ENCODE data around the gene GLRX. TPM values are rescaled to one million over a fixed set of nuclear protein-coding genes. Genes with fewer than 3 reads are reported as not detected.
"Not testable (repeated sequence)": the region's sequence is repeated elsewhere in the genome, so short reads cannot be mapped to it uniquely, and the experiment has no call there.

GLRX gene, protein sequence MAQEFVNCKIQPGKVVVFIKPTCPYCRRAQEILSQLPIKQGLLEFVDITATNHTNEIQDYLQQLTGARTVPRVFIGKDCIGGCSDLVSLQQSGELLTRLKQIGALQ
- 13.5 and 17.3 TPM in 2 replicates for total RNA-seq

DNA sequence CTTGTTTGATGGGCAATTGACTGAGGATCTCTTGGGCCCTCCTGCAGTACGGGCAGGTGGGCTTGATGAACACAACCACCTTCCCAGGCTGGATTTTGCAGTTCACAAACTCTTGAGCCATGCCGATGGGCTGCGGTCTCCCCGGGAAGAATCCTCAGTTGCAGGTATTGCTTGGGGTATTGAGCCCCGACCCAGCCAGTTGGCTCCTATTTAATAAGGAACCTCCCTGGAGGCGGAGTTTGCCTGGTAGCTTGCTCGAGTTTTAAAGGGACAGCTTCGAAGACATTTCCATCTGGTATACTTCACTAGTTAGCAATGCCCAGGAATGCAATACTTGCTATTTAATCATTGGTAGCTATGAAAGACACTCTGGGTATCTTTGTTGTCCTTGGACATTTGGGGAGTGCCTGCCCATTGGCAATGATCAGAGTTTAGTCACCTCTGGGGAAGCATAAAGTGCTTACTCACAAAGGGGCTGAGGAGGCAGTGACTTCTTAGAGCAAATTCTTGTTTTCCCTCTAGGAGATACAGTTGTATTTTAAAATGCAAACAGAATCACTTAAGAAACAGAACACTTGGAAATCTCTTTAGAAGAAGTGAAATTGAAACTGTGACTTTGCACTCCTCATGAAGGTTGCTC, at the start of gene GLRX:
Gene GLRX, minus strand, starts transcription at position 185 of the 640 bp plus-strand sequence. Its CDS starts 64 bp downstream, at position 121.
- Mint-ChIP-seq H3K9me3 (no peaks in the 10 kb centered on the region), H3K27me3 (no peaks in the 10 kb centered on the region), H3K4me3 (peak within 1 kb of the TSS; percentile 91), H3K4me1 (peaks cover 64% of the 10 kb centered on the region), H3K36me3 (ENCODE audit: low read depth) (no peaks in the 10 kb centered on the region), H3K27ac (peak within 1 kb of the TSS; percentile 86)
- DNase-seq: peak; percentile 91
- intact Hi-C loops (cut with micrococcal nuclease): loop anchor here (1.0 to 10.0 kb wide), 7 partner anchors 14 to 1112 kb away; partner anchors contain the start of genes CAST, LNPEP and SKIC3

DNA sequence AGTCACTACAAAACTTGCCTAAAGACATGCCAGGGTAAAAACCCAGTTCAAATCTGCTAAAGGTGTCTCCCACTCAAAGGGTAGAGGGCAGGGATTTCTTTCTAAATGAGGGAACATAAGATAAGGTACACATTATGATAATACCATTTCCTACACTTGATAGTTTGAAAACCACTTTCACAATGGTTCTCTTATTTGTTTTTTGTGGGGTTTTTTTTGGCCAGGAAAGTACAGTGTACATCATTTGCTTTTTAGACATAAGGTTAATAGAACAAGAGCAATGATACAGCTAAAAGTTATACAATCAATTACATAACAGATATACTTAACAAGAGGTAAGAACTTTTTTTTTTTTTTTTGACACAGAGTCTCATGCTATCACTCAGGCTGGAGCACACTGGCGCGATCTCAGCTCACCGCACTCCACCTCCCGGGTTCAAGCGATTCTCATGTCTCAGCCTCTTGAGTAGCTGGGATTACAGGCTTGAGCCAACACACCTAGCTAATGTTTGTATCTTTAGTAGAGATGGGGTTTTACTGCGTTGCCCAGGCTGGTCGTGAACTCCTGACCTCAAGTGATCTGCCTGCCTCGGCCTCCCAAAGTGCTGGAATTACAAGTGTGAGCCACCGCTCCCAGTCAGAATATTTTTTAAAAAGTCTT, 48.8 kb upstream of the GLRX start:
- Mint-ChIP-seq H3K9me3 (peaks cover 9% of the 10 kb centered on the region), H3K27ac (peak overlapping the region; percentile 92), H3K27me3 (no peaks in the 10 kb centered on the region), H3K4me1 (peaks cover 37% of the 10 kb centered on the region), H3K36me3 (ENCODE audit: low read depth) (peaks cover 2% of the 10 kb centered on the region), H3K4me3 (peak overlapping the region; percentile 60)
- intact Hi-C loops (cut with micrococcal nuclease): loop anchor here (2.0 to 5.0 kb wide), 6 partner anchors 28 to 791 kb away; partner anchors contain the start of gene CAST
- DNase-seq: no peak

DNA sequence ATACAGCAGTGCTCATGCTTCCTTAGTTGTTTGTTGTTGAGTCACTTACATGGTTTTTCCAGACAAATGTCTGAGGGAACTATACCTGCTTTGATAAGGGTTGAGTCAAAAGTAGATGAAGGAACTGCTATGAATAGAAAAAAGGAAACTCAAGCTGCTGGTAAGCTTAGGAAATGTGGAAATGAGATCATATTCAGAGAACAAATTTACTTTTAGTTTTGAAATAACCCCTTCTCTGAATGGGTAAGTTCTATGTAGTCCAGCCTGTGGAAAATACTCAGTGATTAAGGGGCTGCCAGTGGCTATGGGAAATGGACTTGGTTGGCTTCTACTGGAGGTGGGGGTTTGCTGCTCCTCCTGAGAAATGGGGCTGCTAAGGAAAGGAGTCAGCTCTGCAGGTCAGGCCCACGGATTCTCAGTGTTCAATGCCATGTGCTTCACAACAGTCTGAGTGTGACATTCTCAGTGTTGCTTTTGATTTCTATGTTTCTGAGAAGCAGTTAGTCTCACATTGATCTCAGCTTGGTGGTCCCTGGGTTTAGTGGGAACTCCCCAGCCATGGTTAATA, 47.7 kb upstream of the GLRX start:
- Mint-ChIP-seq H3K9me3 (peaks cover 9% of the 10 kb centered on the region), H3K27ac (peak overlapping the region; percentile 92), H3K4me1 (peaks cover 41% of the 10 kb centered on the region), H3K27me3 (no peaks in the 10 kb centered on the region), H3K36me3 (ENCODE audit: low read depth) (peaks cover 2% of the 10 kb centered on the region), H3K4me3 (peak overlapping the region; percentile 60)
- DNase-seq: peak; percentile 80
- intact Hi-C loops (cut with micrococcal nuclease): loop anchor here (1.0 to 5.0 kb wide), 11 partner anchors 11 to 792 kb away; partner anchors contain the start of gene CAST

DNA sequence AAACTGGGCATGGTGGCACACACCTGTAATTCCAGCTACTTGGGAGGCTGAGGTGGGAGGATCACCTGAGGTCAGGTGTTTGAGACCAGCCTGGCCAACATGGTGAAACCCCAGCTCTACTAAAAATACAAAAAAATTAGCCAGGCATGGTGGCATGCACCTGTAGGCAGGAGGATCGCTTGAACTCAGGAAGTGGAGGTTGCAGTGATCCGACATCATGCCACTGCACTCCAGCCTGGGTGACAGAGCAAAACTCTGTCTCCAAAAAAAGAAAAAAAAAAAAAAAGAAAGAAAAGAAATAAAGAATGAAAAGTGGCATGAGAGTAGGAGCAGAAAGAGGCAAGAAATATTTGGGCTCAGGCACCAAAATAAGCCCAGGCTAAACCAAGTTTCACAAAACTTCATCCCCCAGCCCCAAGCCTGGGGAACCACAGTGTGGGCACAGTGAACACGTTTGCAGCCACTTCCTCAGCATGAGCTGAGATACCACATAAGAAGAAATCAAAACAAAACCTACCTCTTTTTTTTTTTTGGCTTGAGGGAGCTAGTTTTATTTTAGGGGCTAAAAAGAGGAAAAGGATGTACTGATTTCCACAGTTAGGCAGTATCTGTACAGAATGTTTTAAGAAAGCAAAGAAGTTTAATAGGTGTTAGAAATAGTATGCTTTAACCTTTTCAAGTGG, 46.8 kb upstream of the GLRX start:
- Mint-ChIP-seq H3K4me1 (peaks cover 46% of the 10 kb centered on the region), H3K27ac (peak overlapping the region; percentile 86), H3K4me3 (peak overlapping the region; percentile 67)
- intact Hi-C loops (cut with micrococcal nuclease); H3K9me3 Mint-ChIP-seq; H3K27me3 Mint-ChIP-seq; H3K36me3 Mint-ChIP-seq (ENCODE audit: low read depth): not testable (repeated sequence)
- peak; percentile 92 for DNase-seq

DNA sequence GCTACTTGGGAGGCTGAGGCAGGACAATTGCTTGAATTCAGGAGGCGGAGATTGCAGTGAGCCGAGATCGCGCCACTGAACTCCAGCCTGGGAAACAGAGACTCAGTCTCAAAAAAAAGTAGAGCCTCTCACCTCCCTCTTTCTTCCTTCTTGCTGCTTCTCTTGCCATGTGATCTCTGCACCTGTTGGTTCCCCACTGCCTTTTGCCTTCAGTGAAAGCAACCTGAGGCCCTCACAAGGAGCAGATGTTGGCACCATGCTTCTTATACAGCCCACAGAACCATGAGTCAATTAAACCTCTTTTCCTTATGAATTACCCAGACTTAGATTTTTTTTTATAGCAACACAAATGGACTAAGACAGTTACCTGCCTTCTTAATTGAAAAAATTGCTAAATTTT, 45.6 kb upstream of the GLRX start:
- H3K27me3 Mint-ChIP-seq: no peaks in the 10 kb centered on the region
- intact Hi-C loops (cut with micrococcal nuclease): no loop called here
- peaks cover 50% of the 10 kb centered on the region for H3K4me1 Mint-ChIP-seq
- peak overlapping the region; percentile 70 for H3K27ac Mint-ChIP-seq
- no peak overlapping the region for H3K4me3 Mint-ChIP-seq
- H3K36me3 Mint-ChIP-seq (ENCODE audit: low read depth): peaks cover 2% of the 10 kb centered on the region
- H3K9me3 Mint-ChIP-seq: peaks cover 9% of the 10 kb centered on the region
- no peak for DNase-seq

DNA sequence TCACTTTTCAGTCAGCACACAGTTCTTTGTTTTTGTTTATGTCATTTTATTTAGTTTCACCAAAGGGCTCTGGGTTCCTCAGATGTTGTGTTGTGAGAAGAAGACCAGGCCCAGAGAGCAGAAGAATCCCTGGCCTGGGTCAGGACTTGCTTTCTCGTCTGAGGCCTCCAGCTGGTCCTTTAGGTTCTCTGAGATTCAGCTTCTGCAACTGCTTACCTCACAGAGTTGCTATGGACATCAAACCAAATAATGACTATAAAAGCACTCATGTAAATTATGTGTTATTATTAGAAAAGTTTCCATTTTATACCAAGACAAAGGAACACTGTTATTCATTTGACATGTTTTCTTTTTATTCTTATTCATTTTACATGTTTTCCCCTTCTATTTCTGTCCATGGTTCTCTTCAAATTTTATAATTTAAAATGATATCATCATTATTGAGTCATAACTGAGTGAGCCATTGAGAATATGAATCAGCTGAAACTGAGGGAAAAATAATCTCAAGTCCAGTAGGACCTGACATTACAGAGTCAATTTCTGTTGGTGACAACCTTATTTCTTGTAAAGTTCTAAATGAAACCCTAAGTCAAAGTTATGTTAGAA, 44.0 kb upstream of the GLRX start:
- Mint-ChIP-seq H3K4me1 (peaks cover 61% of the 10 kb centered on the region), H3K27ac (peak overlapping the region; percentile 56), H3K9me3 (peaks cover 9% of the 10 kb centered on the region), H3K27me3 (no peaks in the 10 kb centered on the region), H3K4me3 (no peak overlapping the region), H3K36me3 (ENCODE audit: low read depth) (peaks cover 2% of the 10 kb centered on the region)
- intact Hi-C loops (cut with micrococcal nuclease): no loop called here
- DNase-seq: no peak

DNA sequence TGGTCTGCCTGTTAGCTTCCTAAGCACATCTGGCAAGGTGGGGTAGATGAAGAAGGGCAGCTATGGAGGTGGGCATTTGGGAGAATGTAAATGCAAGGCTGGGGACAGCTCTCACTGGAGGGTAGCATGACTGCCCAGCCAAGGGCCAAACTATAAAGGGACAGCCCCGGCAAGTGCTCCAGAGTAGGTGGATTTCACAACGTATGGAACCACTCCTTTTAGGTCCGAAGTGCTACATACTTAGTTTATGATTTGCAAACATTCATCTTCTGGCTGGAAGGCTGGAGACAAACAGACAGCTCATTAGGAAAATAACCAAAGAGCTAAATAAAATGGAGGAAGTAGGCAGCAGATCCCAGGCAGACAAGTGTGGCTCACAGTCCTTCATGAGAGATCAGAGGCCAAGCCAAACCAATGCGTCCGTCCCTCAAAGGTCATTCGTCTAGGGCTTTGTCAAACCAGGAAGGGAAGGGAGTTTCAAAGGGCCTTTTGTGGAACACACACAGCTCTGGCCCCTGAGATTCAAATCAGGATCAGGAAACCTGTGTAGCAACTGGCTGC, 42.5 kb upstream of the GLRX start:
- Mint-ChIP-seq H3K27me3 (no peaks in the 10 kb centered on the region), H3K36me3 (ENCODE audit: low read depth) (peaks cover 2% of the 10 kb centered on the region), H3K4me1 (peaks cover 60% of the 10 kb centered on the region), H3K9me3 (peaks cover 9% of the 10 kb centered on the region), H3K27ac (no peak overlapping the region), H3K4me3 (no peak overlapping the region)
- no peak for DNase-seq
- intact Hi-C loops (cut with micrococcal nuclease): no loop called here

DNA sequence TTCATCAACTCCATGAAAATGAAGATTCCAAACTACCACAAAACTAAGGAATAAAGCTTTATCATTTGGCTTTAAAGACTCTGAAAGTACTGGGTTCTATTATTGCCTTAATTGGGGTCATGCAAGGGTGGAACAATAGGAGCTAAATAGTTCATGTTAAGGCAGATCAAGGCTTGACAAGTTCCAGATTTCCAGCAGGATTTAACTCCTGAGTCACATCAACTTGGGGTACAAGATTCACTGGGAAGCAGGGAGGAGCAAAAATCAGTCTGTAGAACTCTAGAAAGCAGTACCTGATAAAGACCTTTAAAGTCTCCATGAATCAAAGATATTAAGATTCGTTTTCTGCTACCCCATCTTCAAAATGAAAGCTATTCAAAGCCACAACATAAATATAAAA, 41.9 kb upstream of the GLRX start:
- H3K27me3 Mint-ChIP-seq: no peaks in the 10 kb centered on the region
- H3K36me3 Mint-ChIP-seq (ENCODE audit: low read depth): peaks cover 2% of the 10 kb centered on the region
- intact Hi-C loops (cut with micrococcal nuclease): no loop called here
- DNase-seq: no peak
- H3K9me3 Mint-ChIP-seq: peaks cover 9% of the 10 kb centered on the region
- no peak overlapping the region for H3K4me3 Mint-ChIP-seq
- H3K27ac Mint-ChIP-seq: no peak overlapping the region
- H3K4me1 Mint-ChIP-seq: peaks cover 61% of the 10 kb centered on the region

DNA sequence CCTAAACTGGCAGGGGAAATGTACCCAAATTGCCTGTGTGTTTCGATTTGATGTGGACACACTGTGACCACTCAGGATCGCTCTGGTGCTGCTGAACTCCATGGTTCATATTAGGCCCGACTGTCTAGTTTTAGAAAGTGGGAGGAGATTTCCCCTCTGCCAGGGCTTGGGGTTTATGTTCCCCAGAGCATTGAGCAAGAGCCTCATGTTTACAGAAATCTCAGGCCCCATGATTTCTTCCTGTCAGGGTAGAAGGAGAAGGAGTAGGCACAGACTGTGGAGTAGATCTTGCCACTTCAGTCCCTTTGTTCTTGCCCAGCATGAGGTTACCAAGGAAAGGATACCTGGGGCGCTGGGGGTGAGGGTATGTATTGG, 40.8 kb upstream of the GLRX start:
- Mint-ChIP-seq H3K36me3 (ENCODE audit: low read depth) (peaks cover 2% of the 10 kb centered on the region), H3K27ac (peak overlapping the region; percentile 22), H3K4me1 (peaks cover 63% of the 10 kb centered on the region), H3K4me3 (no peak overlapping the region), H3K27me3 (no peaks in the 10 kb centered on the region), H3K9me3 (peaks cover 9% of the 10 kb centered on the region)
- DNase-seq: no peak
- intact Hi-C loops (cut with micrococcal nuclease): no loop called here

DNA sequence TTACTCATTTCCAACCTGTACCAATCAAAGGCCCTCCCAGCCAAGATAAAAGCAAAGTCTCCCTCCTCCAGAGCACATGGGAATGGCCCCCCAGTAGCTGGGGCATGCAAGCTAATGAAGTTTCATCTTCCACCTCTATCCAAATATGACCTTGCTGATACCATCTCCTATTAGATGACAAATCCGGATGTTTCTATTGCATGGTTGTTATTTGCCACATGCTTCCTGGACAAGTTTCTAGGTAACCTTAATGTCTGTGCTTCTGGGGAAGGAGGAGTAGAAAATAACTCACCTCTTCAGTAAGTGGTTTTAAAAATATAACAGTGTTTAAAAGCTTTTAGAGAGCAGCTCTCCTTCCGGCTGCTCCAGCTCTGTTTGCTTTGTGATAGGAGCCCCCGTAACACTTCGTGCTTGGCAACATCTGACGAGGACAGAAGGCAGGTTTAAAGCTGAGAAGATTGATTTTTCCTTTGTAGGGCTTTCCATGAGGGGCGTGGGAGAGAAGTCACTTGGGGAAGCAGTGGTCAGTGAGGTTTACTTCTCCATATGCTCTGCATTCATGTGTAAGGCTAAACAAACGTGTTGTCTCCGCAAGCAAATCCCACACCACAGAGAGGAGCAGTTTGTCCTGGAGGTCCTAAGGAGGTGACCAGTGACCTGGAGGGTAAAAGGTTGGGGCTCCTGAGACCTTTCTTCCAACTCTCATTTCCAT, 40.3 kb upstream of the GLRX start:
- Mint-ChIP-seq H3K27ac (peak overlapping the region; percentile 74), H3K4me1 (peaks cover 66% of the 10 kb centered on the region), H3K27me3 (no peaks in the 10 kb centered on the region), H3K4me3 (peak overlapping the region; percentile 48), H3K36me3 (ENCODE audit: low read depth) (no peaks in the 10 kb centered on the region), H3K9me3 (peaks cover 6% of the 10 kb centered on the region)
- DNase-seq: no peak
- intact Hi-C loops (cut with micrococcal nuclease): no loop called here

DNA sequence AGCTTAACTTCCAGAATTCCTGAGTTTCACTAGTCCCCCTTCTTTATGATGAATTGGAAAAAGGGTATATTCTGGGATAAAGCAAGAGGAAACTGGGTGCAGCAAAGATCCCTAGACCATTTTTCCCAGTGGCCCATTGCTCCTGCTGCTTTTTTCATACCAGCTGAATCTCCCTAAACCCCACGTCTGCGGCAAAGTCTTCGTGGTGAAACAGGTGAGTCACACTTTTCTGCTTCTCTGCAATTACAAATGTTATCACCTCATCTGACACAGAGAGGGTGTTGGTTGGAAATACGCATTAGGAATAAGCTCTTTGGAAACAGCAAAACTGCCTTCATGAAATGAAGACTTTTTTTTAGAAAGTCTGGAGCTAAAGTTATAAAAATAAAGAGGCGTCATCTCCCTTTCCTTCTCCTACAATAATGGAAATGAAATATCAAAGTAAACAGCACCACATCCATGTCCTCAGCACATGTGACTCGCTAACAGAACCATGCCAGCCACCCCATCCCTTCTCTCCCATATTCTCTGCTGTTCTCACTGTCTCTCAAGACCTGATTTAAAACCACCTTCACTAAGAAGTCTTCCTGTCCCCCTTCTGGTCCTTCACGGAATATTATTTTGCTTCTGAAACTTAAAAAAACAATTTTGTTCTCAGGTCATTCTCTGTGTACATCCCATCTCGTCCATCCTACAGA, 39.5 kb upstream of the GLRX start:
- DNase-seq: peak; percentile 77
- peaks cover 4% of the 10 kb centered on the region for H3K9me3 Mint-ChIP-seq
- intact Hi-C loops (cut with micrococcal nuclease): no loop called here
- H3K4me1 Mint-ChIP-seq: peaks cover 64% of the 10 kb centered on the region
- H3K4me3 Mint-ChIP-seq: peak overlapping the region; percentile 48
- peak overlapping the region; percentile 74 for H3K27ac Mint-ChIP-seq
- H3K36me3 Mint-ChIP-seq (ENCODE audit: low read depth): no peaks in the 10 kb centered on the region
- H3K27me3 Mint-ChIP-seq: no peaks in the 10 kb centered on the region

DNA sequence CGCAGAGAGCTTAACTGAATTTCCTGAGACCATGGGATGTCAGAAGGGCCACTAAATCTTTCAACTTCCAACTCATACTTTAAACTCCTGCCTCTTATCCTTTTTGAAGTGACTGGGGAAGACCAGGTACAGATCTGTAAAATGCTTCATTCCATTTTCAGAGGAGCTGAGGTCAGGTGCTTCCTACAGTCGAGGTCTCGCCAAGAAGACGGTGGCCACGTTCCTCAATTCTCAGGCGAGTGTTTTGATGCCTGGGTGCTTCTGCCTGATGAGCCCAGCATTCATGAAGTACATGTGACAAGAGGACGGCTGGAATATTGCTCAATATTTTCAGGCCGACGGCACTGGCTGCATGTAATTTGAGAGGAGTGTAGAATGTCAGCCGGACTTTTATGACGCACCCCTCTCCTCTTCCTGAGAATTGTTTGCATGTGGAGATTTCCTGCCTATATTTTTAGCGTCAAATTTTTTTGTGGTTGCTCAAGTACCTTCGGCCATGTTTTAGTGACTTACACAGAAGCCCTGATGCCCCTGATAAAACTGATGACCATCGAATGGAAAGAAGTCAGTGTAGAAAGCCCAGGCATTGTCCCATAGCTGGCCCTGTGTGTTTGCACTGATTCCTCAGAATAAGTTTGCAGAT, 38.8 kb upstream of the GLRX start:
- peak overlapping the region; percentile 48 for H3K4me3 Mint-ChIP-seq
- no peaks in the 10 kb centered on the region for H3K9me3 Mint-ChIP-seq
- H3K27me3 Mint-ChIP-seq: no peaks in the 10 kb centered on the region
- peak; percentile 64 for DNase-seq
- H3K4me1 Mint-ChIP-seq: peaks cover 61% of the 10 kb centered on the region
- H3K27ac Mint-ChIP-seq: peak overlapping the region; percentile 74
- no peaks in the 10 kb centered on the region for H3K36me3 Mint-ChIP-seq (ENCODE audit: low read depth)
- intact Hi-C loops (cut with micrococcal nuclease): no loop called here
